SU-DHL-6 (cell line): ENCODE measurements around the gene IFI27L1.

Experiments used
- H2AFZ ChIP-seq: fragments of 200-600 bp; sonication (generic); 2 replicates; pipeline ENCODE4 v1.6.1; 2014; ENCODE audit warnings: low read depth, mild to moderate bottlenecking, moderate library complexity, mixed read lengths, antibody characterized with exemption, low read length; ENCODE audit not compliant: severe bottlenecking
- H3F3A ChIP-seq: fragments of 200-600 bp; shearing (Covaris generic); 2 replicates; pipeline ENCODE4 v1.6.0; 2016; ENCODE audit warnings: antibody characterized with exemption, mild to moderate bottlenecking; ENCODE audit not compliant: insufficient read depth
- H3K27ac ChIP-seq: fragments of 200-600 bp; sonication (generic); 2 replicates; pipeline ENCODE4 v1.5.1; 2016; ENCODE audit warnings: low read depth, mild to moderate bottlenecking, low read length, moderate library complexity, mixed read lengths
- H3K27me3 ChIP-seq: fragments of 200-600 bp; sonication (generic), shearing (Covaris generic); 2 replicates; pipeline ENCODE4 v1.6.0; 2014; ENCODE audit warnings: mild to moderate bottlenecking, low read length
- H3K36me3 ChIP-seq: fragments of 200-600 bp; sonication (generic); 2 replicates; pipeline ENCODE4 v1.6.1; 2014; ENCODE audit warnings: mild to moderate bottlenecking, low read length, mixed read lengths
- H3K4me2 ChIP-seq: fragments of 300-600, 200-600 bp; shearing (Covaris generic), sonication (generic); 2 replicates; pipeline ENCODE4 v1.6.0; 2014; ENCODE audit warnings: low read length, low read depth, mild to moderate bottlenecking; ENCODE audit not compliant: poor library complexity, severe bottlenecking
- H3K4me3 ChIP-seq: fragments of 200-600 bp; sonication (generic); 2 replicates; pipeline ENCODE4 v1.5.1; 2014; ENCODE audit warnings: antibody characterized with exemption, low read length, mild to moderate bottlenecking, mixed read lengths; ENCODE audit not compliant: insufficient read depth, poor library complexity, severe bottlenecking
- H3K79me2 ChIP-seq: fragments of 200-600 bp; sonication (generic); 2 replicates; pipeline ENCODE4 v1.6.1; 2014; ENCODE audit warnings: mild to moderate bottlenecking, low read length, moderate library complexity; ENCODE audit not compliant: insufficient read depth
- H3K9ac ChIP-seq: fragments of 200-600 bp; sonication (generic); 2 replicates; pipeline ENCODE4 v1.7.0; 2014; ENCODE audit warnings: mild to moderate bottlenecking, low read length
- H3K9me2 ChIP-seq: fragments of 200-600 bp; sonication (generic); replicated peaks from 2 replicates; pipeline ENCODE4 v1.6.1; 2014; ENCODE audit warnings: low read length; ENCODE audit not compliant: insufficient read depth
- H3K9me3 ChIP-seq: fragments of 200-600 bp; sonication (generic); 2 replicates; pipeline ENCODE4 v1.6.1; 2014; ENCODE audit warnings: low read length, mixed read lengths; ENCODE audit not compliant: insufficient read depth
- H4K20me1 ChIP-seq: fragments of 200-600 bp; sonication (generic); 2 replicates; pipeline ENCODE4 v1.6.1; 2014; ENCODE audit warnings: low read depth, mild to moderate bottlenecking, antibody characterized with exemption, low read length, moderate library complexity, mixed read lengths
- CTCF ChIP-seq: fragments of 200-600 bp; sonication (generic); IDR thresholded peaks from one replicate; pipeline ENCODE4 v1.5.1; 2017; ENCODE audit warnings: antibody characterized with exemption, mild to moderate bottlenecking, low read length, moderate library complexity; ENCODE audit not compliant: insufficient read depth, poor library complexity, severe bottlenecking
- EZH2phosphoT487 ChIP-seq: fragments of 200-600 bp; sonication (generic), shearing (Covaris generic); conservative IDR thresholded peaks from 2 replicates; pipeline ENCODE4 v1.6.1; 2018; ENCODE audit warnings: mild to moderate bottlenecking, antibody characterized with exemption, low read length, moderate library complexity, mixed read lengths

IFI27L1 gene

GRCh38 chr14:94048691-94049624 lies 32.2 kb upstream of the IFI27L1 start:
- no peaks in the 10 kb centered on the region for H3K9me2 ChIP-seq
- H3K79me2 ChIP-seq, result no peaks in the 10 kb centered on the region
- H3K4me3 ChIP-seq, result no peak overlapping the region
- H3K4me2 ChIP-seq, result no peak overlapping the region
- no peaks in the 10 kb centered on the region for H3K27me3 ChIP-seq
- H3K9me3 ChIP-seq, result no peaks in the 10 kb centered on the region
- TF ChIP-seq CTCF (no peak), EZH2phosphoT487 (no peak)
- H2AFZ ChIP-seq, result no peak overlapping the region
- H3K36me3 ChIP-seq, result peaks cover 12% of the 10 kb centered on the region; the same call in 1 of the 2 replicates
- no peaks in the 10 kb centered on the region for H3F3A ChIP-seq
- no peak overlapping the region for H3K27ac ChIP-seq
- H4K20me1 ChIP-seq, result no peaks in the 10 kb centered on the region
- H3K9ac ChIP-seq, result no peak overlapping the region

GRCh38 chr14:94049625-94050023 lies 31.5 kb upstream of the IFI27L1 start:
- no peak overlapping the region for H3K9ac ChIP-seq
- H3K4me3 ChIP-seq, result no peak overlapping the region
- H2AFZ ChIP-seq, result no peak overlapping the region
- H3K27ac ChIP-seq, result no peak overlapping the region
- H3K9me2 ChIP-seq, result no peaks in the 10 kb centered on the region
- H3F3A ChIP-seq, result no peaks in the 10 kb centered on the region
- H3K4me2 ChIP-seq, result no peak overlapping the region
- H3K36me3 ChIP-seq, result peaks cover 12% of the 10 kb centered on the region; the same call in 1 of the 2 replicates
- no peaks in the 10 kb centered on the region for H3K27me3 ChIP-seq
- H4K20me1 ChIP-seq, result no peaks in the 10 kb centered on the region
- H3K79me2 ChIP-seq, result no peaks in the 10 kb centered on the region
- H3K9me3 ChIP-seq, result no peaks in the 10 kb centered on the region
- TF ChIP-seq CTCF (no peak), EZH2phosphoT487 (no peak)

- TF ChIP-seq CTCF (no peak), EZH2phosphoT487 (no peak)
- Histone ChIP-seq H3K9me2 (no peaks in the 10 kb centered on the region), H3K27ac (no peak overlapping the region), H3K79me2 (no peaks in the 10 kb centered on the region), H3F3A (no peaks in the 10 kb centered on the region), H3K9me3 (no peaks in the 10 kb centered on the region), H2AFZ (no peak overlapping the region), H3K27me3 (no peaks in the 10 kb centered on the region), H4K20me1 (no peaks in the 10 kb centered on the region), H3K4me3 (no peak overlapping the region), H3K4me2 (no peak overlapping the region), H3K9ac (no peak overlapping the region), H3K36me3 (peaks cover 12% of the 10 kb centered on the region; the same call in 1 of the 2 replicates)
Observed at GRCh38 chr14:94050231-94050880, 30.8 kb upstream of the IFI27L1 start.
